WTC11 (cell line): Measurements from ENCODE around the gene SOX6. TPM values are rescaled to one million over a fixed set of nuclear protein-coding genes. Genes with fewer than 3 reads are reported as not detected.

Experiments used
- ATAC-seq: fragments of 200-7000 bp; cut with Tn5 transposase; 2 replicates; pipeline ENCODE4 v1.10.0; 2021; ENCODE audit warnings: mild to moderate bottlenecking, moderate library complexity
- CTCF ChIA-PET: fragments of 300-600 bp; sonication (Branson Sonifier 250); formaldehyde crosslinking; loops from one replicate; lab custom pipeline; 2021; ENCODE audit warnings: antibody characterized with exemption; lab: Charles Lee
- POLR2A ChIA-PET: fragments of 350-600 bp; sonication (Branson Sonifier 250); formaldehyde crosslinking; loops from one replicate; lab custom pipeline; 2021; ENCODE audit warnings: antibody characterized with exemption; lab: Charles Lee
- DNase-seq: peaks from one replicate; pipeline ENCODE4 v3.0.0; 2021; ENCODE audit warnings: low spot score
- H3K27ac Mint-ChIP-seq: 2 replicates; pipeline ENCODE4 v1.8.0; 2021; ENCODE audit warnings: mixed read lengths
- H3K27me3 Mint-ChIP-seq: 2 replicates; pipeline ENCODE4 v1.8.0; 2021; ENCODE audit warnings: low read depth, mild to moderate bottlenecking, moderate library complexity, mixed read lengths
- H3K36me3 Mint-ChIP-seq: 2 replicates; pipeline ENCODE4 v1.8.0; 2021; ENCODE audit warnings: mixed read lengths
- H3K4me1 Mint-ChIP-seq: 2 replicates; pipeline ENCODE4 v1.8.0; 2022; ENCODE audit warnings: mixed read lengths
- H3K4me3 Mint-ChIP-seq: 2 replicates; pipeline ENCODE4 v1.8.0; 2021; ENCODE audit warnings: mild to moderate bottlenecking, moderate library complexity, mixed read lengths
- H3K9me3 Mint-ChIP-seq: 2 replicates; pipeline ENCODE4 v1.8.0; 2021; ENCODE audit warnings: mixed read lengths
- ATF1 ChIP-seq: sonication (generic); formaldehyde crosslinking; IDR thresholded peaks from 2 replicates; pipeline ENCODE4 v1.8.1; 2023; ENCODE audit warnings: mild to moderate bottlenecking, moderate library complexity, missing genetic modification reagents
- CBFB ChIP-seq: sonication (generic); formaldehyde crosslinking; IDR thresholded peaks from 2 replicates; pipeline ENCODE4 v1.8.1; 2022; ENCODE audit warnings: mild to moderate bottlenecking, low read depth, missing genetic modification reagents
- ELF4 ChIP-seq: sonication (generic); formaldehyde crosslinking; IDR thresholded peaks from 2 replicates; pipeline ENCODE4 v1.8.1; 2022; ENCODE audit warnings: low read depth, mild to moderate bottlenecking, moderate library complexity, missing genetic modification reagents
- GRHL2 ChIP-seq: fragments of 250-450 bp; sonication (Bioruptor Pico); IDR thresholded peaks from 2 replicates; pipeline ENCODE4 v1.8.0; 2022; ENCODE audit warnings: mild to moderate bottlenecking, moderate library complexity; ENCODE audit not compliant: insufficient replicate concordance, severe bottlenecking
- ZNF219 ChIP-seq: sonication (generic); formaldehyde crosslinking; IDR thresholded peaks from 2 replicates; pipeline ENCODE4 v1.8.0; 2023; ENCODE audit warnings: missing genetic modification reagents, mild to moderate bottlenecking, borderline replicate concordance
- ZNF263 ChIP-seq: sonication (generic); formaldehyde crosslinking; IDR thresholded peaks from 2 replicates; pipeline ENCODE4 v1.8.1; 2022; ENCODE audit warnings: low read depth, mild to moderate bottlenecking, moderate library complexity, missing genetic modification reagents
- total RNA-seq: library from RNA; stranded (reverse); gene quantifications from 3 replicates; pipeline ENCODE4 v1.2.3, GENCODE V29; 2021
- TF ChIP-seq, protein P1 (sequence below): sonication (generic); formaldehyde crosslinking; IDR thresholded peaks from 2 replicates; pipeline ENCODE4 v1.8.1; 2023; ENCODE audit warnings: mild to moderate bottlenecking, missing genetic modification reagents
- TF ChIP-seq, protein P2 (sequence below): sonication (generic); formaldehyde crosslinking; IDR thresholded peaks from 2 replicates; pipeline ENCODE4 v1.8.1; 2022; ENCODE audit warnings: mild to moderate bottlenecking, moderate library complexity, missing genetic modification reagents
- TF ChIP-seq, protein P3 (sequence below): fragments of 250-450 bp; sonication (Bioruptor Pico); IDR thresholded peaks from 2 replicates; pipeline ENCODE4 v1.8.0; 2021; ENCODE audit warnings: mild to moderate bottlenecking
- TF ChIP-seq, protein P4 (sequence below): sonication (generic); formaldehyde crosslinking; IDR thresholded peaks from 2 replicates; pipeline ENCODE4 v1.8.0; 2022; ENCODE audit warnings: missing genetic modification reagents
- TF ChIP-seq, protein P5 (sequence below): fragments of 200-600 bp; IDR thresholded peaks from 2 replicates; pipeline ENCODE4 v1.8.0; 2022; ENCODE audit warnings: antibody characterized with exemption
- TF ChIP-seq, protein P6 (sequence below): sonication (generic); formaldehyde crosslinking; IDR thresholded peaks from 2 replicates; pipeline ENCODE4 v1.8.1; 2022; ENCODE audit warnings: missing genetic modification reagents, borderline replicate concordance
- TF ChIP-seq, protein P7 (sequence below): sonication (generic); formaldehyde crosslinking; IDR thresholded peaks from 2 replicates; pipeline ENCODE4 v1.8.1; 2022; ENCODE audit warnings: low read depth, mild to moderate bottlenecking, moderate library complexity, missing genetic modification reagents, borderline replicate concordance

The SOX6 gene
- total RNA-seq, 1 experiment from 2014 or later: 0.13 TPM

DNA sequence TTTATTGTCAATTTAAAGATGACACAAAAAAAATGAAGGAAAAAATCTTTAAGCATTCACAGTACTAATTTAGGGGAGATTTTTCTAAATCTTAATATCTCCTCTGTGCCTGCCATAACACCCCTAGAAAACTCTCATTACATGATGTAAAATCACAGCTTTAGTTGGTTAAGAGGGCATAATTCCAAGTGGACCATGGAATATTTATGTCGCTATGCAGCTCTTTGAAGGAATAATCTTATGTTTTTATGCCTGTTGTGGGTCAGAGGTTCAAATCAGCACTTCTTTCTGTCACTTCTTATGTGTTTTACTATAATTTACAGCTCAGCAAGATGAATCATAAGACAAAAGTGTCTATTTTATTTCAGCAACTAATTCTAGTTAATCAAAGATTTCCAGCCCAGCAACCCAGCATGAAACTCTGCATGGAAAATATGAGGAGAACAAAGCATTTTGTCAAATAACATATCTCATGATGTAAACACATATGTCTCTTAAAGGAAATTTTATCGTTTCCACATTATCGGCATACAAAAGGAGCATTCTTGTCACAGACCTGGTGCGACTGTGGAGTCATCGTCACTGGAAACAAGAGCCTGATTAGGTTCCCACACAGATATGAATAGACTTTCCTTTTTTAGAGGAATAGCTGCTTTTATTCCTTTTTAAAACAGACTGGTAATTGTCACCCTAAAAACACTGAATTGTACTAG, 274.8 kb downstream of the SOX6 start:
- POLR2A ChIA-PET: no interaction called here

More for the DNA sequence above, 274.8 kb downstream of the SOX6 start:
- DNase-seq (no peak), ATAC-seq (no peak)
- no peaks in the 10 kb centered on the region for H3K36me3 Mint-ChIP-seq
- TF ChIP-seq ELF4 (CRISPR knock-in tag) (no peak), ATF1 (CRISPR knock-in tag) (no peak), ZNF219 (no peak), ZNF263 (no peak), GRHL2 (CRISPR knock-in tag) (no peak), CBFB (CRISPR knock-in tag) (no peak)
- TF ChIP-seq, protein P1, sequence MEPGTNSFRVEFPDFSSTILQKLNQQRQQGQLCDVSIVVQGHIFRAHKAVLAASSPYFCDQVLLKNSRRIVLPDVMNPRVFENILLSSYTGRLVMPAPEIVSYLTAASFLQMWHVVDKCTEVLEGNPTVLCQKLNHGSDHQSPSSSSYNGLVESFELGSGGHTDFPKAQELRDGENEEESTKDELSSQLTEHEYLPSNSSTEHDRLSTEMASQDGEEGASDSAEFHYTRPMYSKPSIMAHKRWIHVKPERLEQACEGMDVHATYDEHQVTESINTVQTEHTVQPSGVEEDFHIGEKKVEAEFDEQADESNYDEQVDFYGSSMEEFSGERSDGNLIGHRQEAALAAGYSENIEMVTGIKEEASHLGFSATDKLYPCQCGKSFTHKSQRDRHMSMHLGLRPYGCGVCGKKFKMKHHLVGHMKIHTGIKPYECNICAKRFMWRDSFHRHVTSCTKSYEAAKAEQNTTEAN: no peak
- TF ChIP-seq, protein P2, sequence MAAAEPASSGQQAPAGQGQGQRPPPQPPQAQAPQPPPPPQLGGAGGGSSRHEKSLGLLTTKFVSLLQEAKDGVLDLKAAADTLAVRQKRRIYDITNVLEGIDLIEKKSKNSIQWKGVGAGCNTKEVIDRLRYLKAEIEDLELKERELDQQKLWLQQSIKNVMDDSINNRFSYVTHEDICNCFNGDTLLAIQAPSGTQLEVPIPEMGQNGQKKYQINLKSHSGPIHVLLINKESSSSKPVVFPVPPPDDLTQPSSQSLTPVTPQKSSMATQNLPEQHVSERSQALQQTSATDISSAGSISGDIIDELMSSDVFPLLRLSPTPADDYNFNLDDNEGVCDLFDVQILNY (CRISPR knock-in tag): no peak
- TF ChIP-seq, protein P3, sequence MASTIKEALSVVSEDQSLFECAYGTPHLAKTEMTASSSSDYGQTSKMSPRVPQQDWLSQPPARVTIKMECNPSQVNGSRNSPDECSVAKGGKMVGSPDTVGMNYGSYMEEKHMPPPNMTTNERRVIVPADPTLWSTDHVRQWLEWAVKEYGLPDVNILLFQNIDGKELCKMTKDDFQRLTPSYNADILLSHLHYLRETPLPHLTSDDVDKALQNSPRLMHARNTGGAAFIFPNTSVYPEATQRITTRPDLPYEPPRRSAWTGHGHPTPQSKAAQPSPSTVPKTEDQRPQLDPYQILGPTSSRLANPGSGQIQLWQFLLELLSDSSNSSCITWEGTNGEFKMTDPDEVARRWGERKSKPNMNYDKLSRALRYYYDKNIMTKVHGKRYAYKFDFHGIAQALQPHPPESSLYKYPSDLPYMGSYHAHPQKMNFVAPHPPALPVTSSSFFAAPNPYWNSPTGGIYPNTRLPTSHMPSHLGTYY (CRISPR knock-in tag): no peak
- TF ChIP-seq, protein P4, sequence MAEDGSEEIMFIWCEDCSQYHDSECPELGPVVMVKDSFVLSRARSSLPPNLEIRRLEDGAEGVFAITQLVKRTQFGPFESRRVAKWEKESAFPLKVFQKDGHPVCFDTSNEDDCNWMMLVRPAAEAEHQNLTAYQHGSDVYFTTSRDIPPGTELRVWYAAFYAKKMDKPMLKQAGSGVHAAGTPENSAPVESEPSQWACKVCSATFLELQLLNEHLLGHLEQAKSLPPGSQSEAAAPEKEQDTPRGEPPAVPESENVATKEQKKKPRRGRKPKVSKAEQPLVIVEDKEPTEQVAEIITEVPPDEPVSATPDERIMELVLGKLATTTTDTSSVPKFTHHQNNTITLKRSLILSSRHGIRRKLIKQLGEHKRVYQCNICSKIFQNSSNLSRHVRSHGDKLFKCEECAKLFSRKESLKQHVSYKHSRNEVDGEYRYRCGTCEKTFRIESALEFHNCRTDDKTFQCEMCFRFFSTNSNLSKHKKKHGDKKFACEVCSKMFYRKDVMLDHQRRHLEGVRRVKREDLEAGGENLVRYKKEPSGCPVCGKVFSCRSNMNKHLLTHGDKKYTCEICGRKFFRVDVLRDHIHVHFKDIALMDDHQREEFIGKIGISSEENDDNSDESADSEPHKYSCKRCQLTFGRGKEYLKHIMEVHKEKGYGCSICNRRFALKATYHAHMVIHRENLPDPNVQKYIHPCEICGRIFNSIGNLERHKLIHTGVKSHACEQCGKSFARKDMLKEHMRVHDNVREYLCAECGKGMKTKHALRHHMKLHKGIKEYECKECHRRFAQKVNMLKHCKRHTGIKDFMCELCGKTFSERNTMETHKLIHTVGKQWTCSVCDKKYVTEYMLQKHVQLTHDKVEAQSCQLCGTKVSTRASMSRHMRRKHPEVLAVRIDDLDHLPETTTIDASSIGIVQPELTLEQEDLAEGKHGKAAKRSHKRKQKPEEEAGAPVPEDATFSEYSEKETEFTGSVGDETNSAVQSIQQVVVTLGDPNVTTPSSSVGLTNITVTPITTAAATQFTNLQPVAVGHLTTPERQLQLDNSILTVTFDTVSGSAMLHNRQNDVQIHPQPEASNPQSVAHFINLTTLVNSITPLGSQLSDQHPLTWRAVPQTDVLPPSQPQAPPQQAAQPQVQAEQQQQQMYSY (CRISPR knock-in tag): no peak
- TF ChIP-seq, protein P5, sequence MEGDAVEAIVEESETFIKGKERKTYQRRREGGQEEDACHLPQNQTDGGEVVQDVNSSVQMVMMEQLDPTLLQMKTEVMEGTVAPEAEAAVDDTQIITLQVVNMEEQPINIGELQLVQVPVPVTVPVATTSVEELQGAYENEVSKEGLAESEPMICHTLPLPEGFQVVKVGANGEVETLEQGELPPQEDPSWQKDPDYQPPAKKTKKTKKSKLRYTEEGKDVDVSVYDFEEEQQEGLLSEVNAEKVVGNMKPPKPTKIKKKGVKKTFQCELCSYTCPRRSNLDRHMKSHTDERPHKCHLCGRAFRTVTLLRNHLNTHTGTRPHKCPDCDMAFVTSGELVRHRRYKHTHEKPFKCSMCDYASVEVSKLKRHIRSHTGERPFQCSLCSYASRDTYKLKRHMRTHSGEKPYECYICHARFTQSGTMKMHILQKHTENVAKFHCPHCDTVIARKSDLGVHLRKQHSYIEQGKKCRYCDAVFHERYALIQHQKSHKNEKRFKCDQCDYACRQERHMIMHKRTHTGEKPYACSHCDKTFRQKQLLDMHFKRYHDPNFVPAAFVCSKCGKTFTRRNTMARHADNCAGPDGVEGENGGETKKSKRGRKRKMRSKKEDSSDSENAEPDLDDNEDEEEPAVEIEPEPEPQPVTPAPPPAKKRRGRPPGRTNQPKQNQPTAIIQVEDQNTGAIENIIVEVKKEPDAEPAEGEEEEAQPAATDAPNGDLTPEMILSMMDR: no peak
- TF ChIP-seq, protein P6, sequence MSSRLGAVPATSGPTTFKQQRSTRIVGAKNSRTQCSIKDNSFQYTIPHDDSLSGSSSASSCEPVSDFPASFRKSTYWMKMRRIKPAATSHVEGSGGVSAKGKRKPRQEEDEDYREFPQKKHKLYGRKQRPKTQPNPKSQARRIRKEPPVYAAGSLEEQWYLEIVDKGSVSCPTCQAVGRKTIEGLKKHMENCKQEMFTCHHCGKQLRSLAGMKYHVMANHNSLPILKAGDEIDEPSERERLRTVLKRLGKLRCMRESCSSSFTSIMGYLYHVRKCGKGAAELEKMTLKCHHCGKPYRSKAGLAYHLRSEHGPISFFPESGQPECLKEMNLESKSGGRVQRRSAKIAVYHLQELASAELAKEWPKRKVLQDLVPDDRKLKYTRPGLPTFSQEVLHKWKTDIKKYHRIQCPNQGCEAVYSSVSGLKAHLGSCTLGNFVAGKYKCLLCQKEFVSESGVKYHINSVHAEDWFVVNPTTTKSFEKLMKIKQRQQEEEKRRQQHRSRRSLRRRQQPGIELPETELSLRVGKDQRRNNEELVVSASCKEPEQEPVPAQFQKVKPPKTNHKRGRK (CRISPR knock-in tag): no peak
- TF ChIP-seq, protein P7, sequence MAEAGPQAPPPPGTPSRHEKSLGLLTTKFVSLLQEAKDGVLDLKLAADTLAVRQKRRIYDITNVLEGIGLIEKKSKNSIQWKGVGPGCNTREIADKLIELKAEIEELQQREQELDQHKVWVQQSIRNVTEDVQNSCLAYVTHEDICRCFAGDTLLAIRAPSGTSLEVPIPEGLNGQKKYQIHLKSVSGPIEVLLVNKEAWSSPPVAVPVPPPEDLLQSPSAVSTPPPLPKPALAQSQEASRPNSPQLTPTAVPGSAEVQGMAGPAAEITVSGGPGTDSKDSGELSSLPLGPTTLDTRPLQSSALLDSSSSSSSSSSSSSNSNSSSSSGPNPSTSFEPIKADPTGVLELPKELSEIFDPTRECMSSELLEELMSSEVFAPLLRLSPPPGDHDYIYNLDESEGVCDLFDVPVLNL (CRISPR knock-in tag): no peak
- H3K4me3 Mint-ChIP-seq: no peak overlapping the region
- CTCF ChIA-PET: no interaction called here
- peaks cover 8% of the 10 kb centered on the region for H3K9me3 Mint-ChIP-seq
- no peaks in the 10 kb centered on the region for H3K27me3 Mint-ChIP-seq
- H3K27ac Mint-ChIP-seq: no peak overlapping the region
- H3K4me1 Mint-ChIP-seq: no peaks in the 10 kb centered on the region
